Gastrocnemius medialis (tissue), 4 donors: ENCODE measurements around the gene KCNJ10. TPM values are rescaled to one million over a fixed set of nuclear protein-coding genes. Genes with fewer than 3 reads are reported as not detected.

Experiments
- ATAC-seq, 2 donors: fragments of 150-250 bp; one replicate each; pipeline ENCODE4 v1.9.1; 2016
- DNase-seq, 2 donors: peaks; one replicate each; pipeline ENCODE4 v3.0.0-alpha.2; 2019
- H3K27ac ChIP-seq, 4 donors: fragments of 200-600 bp; sonication (generic); 1 replicate in 1 of 4; 2 replicates in 3 of 4; pipeline ENCODE4 v1.5.1; 2016 to 2018; ENCODE audit warnings: mild to moderate bottlenecking in 2 of 4, moderate library complexity in 1 of 4
- H3K27me3 ChIP-seq, 3 donors: fragments of 200-600 bp; sonication (generic) in 2 of 3; 1 replicate in 1 of 3; 2 replicates in 2 of 3; pipeline versions ENCODE4 v1.5.1 to v1.6.0; 2016 to 2019; ENCODE audit warnings: mild to moderate bottlenecking in 1 of 3, moderate library complexity in 1 of 3
- H3K36me3 ChIP-seq, 2 donors: fragments of 200-600 bp; sonication (generic) in 1 of 2; one replicate each; pipeline ENCODE4 v1.5.1; 2017 to 2018
- H3K4me1 ChIP-seq, 2 donors: fragments of 200-600 bp; sonication (generic) in 1 of 2; one replicate each; pipeline ENCODE4 v1.5.1; 2016 to 2017; ENCODE audit warnings: mild to moderate bottlenecking in 2 of 2
- H3K4me3 ChIP-seq, 4 donors: fragments of 200-600 bp; sonication (generic) in 3 of 4; 1 replicate in 1 of 4; 2 replicates in 3 of 4; pipeline ENCODE4 v1.5.1; 2016 to 2019; ENCODE audit warnings: mild to moderate bottlenecking in 2 of 4
- H3K9me3 ChIP-seq, 3 donors: fragments of 200-600 bp; sonication (generic) in 2 of 3; 1 replicate in 1 of 3; 2 replicates in 2 of 3; pipeline ENCODE4 v1.5.1; 2016 to 2019
- CTCF ChIP-seq, 5 experiments: fragments of 450-650 bp in 3 of 5; fragments of 200-600 bp in 2 of 5; sonication (generic) in 2 of 5; IDR thresholded peaks in 4 of 5; conservative IDR thresholded peaks in 1 of 5; 1 replicate in 4 of 5; 2 replicates in 1 of 5; pipeline ENCODE4 v1.5.1; 2016 to 2019; ENCODE audit warnings: antibody characterized with exemption in 5 of 5, mild to moderate bottlenecking in 3 of 5, moderate library complexity in 3 of 5
- POLR2A ChIP-seq, 2 donors: fragments of 450-650 bp; IDR thresholded peaks; one replicate each; pipeline ENCODE4 v1.6.1; 2017; ENCODE audit warnings: antibody characterized with exemption in 2 of 2, mild to moderate bottlenecking in 2 of 2, moderate library complexity in 2 of 2
- in situ Hi-C, 4 donors: fragments of 200-750 bp; cut with MboI; loops; one replicate each; pipeline versions ENCODE4 v1.15.0 to v1.8.0; 2017; ENCODE audit warnings: low sequenced_read_pairs in 4 of 4
- intact Hi-C: fragments of 100-400 bp; cut with DNase I; formaldehyde crosslinking; loops from one replicate; pipeline ENCODE4 v1.15.1; 2023; ENCODE audit warnings: low total_unique reads
- total RNA-seq, 4 donors: library from RNA; depleted of rRNA; stranded (reverse); fragments of >200 nt; gene quantifications; one replicate each; pipeline versions ENCODE4 v1.1.0 to v1.2.3, GENCODE V29; 2016

The KCNJ10 gene
- total RNA-seq, 4 donors from 2014 or later, result not detected

DNA sequence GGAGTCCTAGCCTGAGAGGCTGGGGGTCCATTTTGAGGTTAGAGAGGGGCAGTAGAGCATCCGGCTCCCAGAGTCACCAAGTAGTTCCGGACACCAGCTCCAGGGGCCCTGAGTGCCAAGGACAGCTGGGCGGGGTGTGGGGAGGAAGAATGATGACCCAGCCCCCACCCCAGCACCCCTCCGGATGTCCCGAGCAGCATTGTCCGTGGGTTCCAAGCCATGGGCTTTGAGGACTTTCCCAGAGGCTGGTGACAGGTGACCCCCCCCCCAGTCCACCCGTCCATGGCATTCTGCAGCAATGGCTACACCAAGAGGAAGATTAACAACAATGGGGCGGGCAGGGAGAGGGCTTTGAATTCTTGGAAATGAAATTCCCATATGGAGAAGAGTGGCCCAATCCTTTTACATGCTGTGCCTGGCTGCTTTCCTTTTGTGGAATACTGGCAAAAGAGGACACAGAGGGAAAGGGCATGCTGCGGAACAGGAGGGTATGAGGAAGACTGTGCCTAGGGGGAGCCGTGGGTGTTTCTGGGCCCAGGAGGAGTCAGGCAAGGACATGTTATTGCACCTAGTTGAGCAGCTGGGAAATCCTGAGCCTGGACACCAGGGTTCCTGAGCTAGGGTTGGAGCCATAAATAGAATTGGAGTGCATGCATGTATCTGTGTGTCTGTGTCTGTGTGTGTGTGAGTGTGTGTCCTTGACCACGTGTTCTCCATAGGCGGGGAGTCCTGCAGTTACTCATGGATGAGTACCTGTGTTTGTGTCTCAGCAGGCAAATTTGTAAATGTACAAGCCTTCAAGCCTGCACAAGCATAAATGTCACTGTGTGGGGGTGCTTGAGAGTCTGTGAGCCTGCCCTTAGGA, 46.6 kb upstream of the KCNJ10 start:
- Histone ChIP-seq H3K27me3 (no peaks in the 10 kb centered on the region), H3K27ac (peak overlapping the region; percentile 97 to 100 (median 98)), H3K9me3 (no peaks in the 10 kb centered on the region), H3K36me3 (peaks cover 0 to 10% of the 10 kb centered on the region in 2 donors), H3K4me3 (peak overlapping the region; percentile 54 to 86 (median 72)), H3K4me1 (peaks cover 68 to 75% of the 10 kb centered on the region in 2 donors)
- DNase-seq (peak; percentile 86 to 89), ATAC-seq (peak; percentile 55 to 74)
- intact Hi-C loops, result loop anchor here (5.0 kb wide), 1 partner anchor 76 kb away; the partner anchor contains the start of gene CASQ1
- in situ Hi-C loops, result no loop called here
- peak; percentile 67 to 83 for TF ChIP-seq POLR2A (IDR thresholded peaks at IDR 0.05)
- TF ChIP-seq CTCF (IDR thresholded peaks at IDR 0.05 in 4 of 5, conservative IDR thresholded peaks at IDR 0.05 in 1 of 5), result peak in 2 of 5 experiments; percentile 5 to 15

DNA sequence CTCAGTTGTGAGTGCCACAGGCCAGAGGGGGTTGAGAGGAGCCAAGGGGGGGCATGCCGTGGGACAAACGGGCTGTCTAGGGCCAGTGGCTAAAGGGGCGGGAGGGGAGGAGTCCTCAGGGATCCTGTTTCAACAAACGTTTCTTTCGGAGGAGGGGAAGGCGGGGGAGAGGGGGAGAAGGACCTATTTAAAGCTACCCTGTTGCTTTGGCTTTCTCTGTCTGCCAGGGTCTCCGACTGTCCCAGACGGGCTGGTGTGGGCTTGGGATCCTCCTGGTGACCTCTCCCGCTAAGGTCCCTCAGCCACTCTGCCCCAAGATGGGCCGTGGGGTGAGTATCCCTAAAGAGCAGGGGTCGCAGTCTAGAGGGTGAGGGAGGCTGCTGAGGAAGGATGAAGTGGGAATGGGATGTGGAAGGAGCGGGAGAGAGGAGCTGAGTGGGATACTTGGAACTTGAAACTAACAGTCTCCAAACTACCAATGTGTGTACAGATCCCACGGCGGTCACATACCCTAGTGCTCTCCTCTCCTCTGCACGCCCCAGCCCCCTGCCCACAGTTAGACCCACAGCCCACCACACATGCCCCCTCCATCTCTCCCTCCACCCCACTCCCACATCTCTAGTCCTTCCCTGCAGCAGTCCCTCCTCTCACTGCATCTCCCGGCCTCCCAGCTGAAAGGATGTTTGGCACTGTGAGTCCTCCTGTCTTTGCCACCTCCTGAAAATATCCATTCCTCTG, 45.8 kb upstream of the KCNJ10 start, which contains the start of gene ATP1A2:
Gene ATP1A2 (plus strand): TSS at position 215 of the 738 bp plus-strand sequence. CDS start 103 bp downstream, at position 318.
- in situ Hi-C loops, result no loop called here
- H3K27ac ChIP-seq, result peak within 1 kb of the TSS; percentile 97 to 100 (median 98)
- peaks cover 60 to 67% of the 10 kb centered on the region in 2 donors for H3K4me1 ChIP-seq
- ATAC-seq, result peak; percentile 57 to 63
- intact Hi-C loops, result loop anchor here (5.0 kb wide), 1 partner anchor 77 kb away; the partner anchor contains the start of gene CASQ1
- H3K27me3 ChIP-seq, result no peaks in the 10 kb centered on the region
- peak; percentile 78 to 95 for DNase-seq
- peak within 1 kb of the TSS; percentile 54 to 86 (median 72) for H3K4me3 ChIP-seq
- H3K9me3 ChIP-seq, result no peaks in the 10 kb centered on the region
- H3K36me3 ChIP-seq, result peaks cover 0 to 2% of the 10 kb centered on the region in 2 donors
- peak; percentile 96 to 97 for TF ChIP-seq POLR2A (IDR thresholded peaks at IDR 0.05)
- TF ChIP-seq CTCF (IDR thresholded peaks at IDR 0.05 in 4 of 5, conservative IDR thresholded peaks at IDR 0.05 in 1 of 5), result no peak

DNA sequence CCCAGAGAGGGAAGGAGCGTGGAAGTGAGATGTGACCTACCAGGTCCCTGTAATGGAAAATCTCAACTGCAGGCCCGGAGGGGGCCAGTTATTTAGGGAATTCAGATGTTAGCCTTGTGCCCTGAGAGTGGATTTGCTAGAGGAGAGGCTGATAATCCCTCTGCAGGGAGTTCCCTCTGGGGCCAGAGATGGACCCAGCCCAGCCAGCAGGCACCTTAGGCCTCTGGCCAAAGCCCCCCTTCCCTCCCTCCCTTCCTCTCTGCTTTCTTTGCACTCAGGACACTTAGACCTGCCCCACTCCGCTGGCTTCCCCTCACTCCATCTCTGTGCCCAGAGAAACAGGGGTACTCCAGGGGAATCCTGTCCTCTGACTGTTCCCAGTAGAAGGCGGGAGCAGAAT, 44.1 kb upstream of the KCNJ10 start:
- ATAC-seq, result no peak
- no peak for TF ChIP-seq POLR2A (IDR thresholded peaks at IDR 0.05)
- no peak for TF ChIP-seq CTCF (IDR thresholded peaks at IDR 0.05 in 4 of 5, conservative IDR thresholded peaks at IDR 0.05 in 1 of 5)
- in situ Hi-C loops, result no loop called here
- peaks cover 50 to 64% of the 10 kb centered on the region in 2 donors for H3K4me1 ChIP-seq
- peak overlapping the region; percentile 97 to 100 (median 98) for H3K27ac ChIP-seq
- DNase-seq, result no peak
- H3K36me3 ChIP-seq, result no peaks in the 10 kb centered on the region
- H3K4me3 ChIP-seq, result no peak overlapping the region
- intact Hi-C loops, result no loop called here
- no peaks in the 10 kb centered on the region for H3K27me3 ChIP-seq
- no peaks in the 10 kb centered on the region for H3K9me3 ChIP-seq

DNA sequence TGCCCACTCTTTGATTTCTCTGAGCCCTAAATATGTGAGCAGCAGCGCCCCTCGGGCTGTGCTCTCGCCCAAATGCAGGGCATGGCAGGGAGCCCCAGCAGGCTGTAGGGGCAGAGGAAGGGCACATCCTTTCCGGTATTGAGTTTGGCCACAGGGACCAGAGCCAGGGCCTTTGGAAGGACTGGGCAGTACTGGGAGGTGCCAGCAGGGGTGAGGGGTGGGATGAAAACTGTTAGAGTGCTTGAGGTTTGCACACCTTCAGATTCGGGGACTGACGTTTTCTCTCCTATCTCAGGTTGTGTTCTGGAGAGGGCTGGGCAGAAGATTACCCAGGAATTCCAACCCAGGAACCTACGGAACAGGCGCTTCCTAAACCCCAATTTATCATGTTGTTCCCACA, 43.4 kb upstream of the KCNJ10 start:
- intact Hi-C loops, result no loop called here
- Histone ChIP-seq H3K4me1 (peaks cover 46 to 59% of the 10 kb centered on the region in 2 donors), H3K36me3 (no peaks in the 10 kb centered on the region), H3K27me3 (no peaks in the 10 kb centered on the region), H3K4me3 (no peak overlapping the region), H3K9me3 (no peaks in the 10 kb centered on the region), H3K27ac (peak overlapping the region; percentile 97 to 100 (median 98))
- DNase-seq (no peak), ATAC-seq (no peak)
- TF ChIP-seq CTCF (IDR thresholded peaks at IDR 0.05 in 4 of 5, conservative IDR thresholded peaks at IDR 0.05 in 1 of 5) (peak in 3 of 5 experiments; percentile 29 to 45 (median 34)), POLR2A (IDR thresholded peaks at IDR 0.05) (no peak)
- in situ Hi-C loops, result no loop called here
